ENCODE results near the gene FAM50A. TPM values are rescaled to one million over a fixed set of nuclear protein-coding genes. Genes with fewer than 3 reads are reported as not detected.

The FAM50A gene
- total RNA-seq, 4 donors from 2014 or later: 39.9 to 130 (median 52.0) TPM

DNA sequence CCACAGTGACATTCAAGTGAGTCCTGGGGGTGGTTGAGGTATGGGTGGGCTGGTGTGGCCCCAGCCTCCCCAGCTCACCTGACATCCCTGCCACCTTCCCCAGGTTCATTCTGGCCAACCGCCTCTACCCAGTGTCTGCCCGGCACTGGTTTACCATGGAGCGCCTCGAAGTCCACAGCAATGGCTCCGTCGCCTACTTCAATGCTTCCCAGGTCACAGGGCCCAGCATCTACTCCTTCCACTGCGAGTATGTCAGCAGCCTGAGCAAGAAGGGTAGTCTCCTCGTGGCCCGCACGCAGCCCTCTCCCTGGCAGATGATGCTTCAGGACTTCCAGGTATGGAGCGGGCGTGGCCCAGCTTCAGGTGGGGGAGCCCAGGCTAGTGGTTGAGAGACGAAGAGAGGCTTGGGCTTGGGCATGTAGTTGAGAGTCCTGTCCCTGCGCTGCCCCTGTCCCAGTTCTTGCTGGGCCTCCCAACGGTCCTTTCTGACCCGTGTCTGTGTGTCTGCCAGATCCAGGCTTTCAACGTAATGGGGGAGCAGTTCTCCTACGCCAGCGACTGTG lies 8.7 kb upstream of the FAM50A start:
- WGBS, 2 donors (ENCODE audit: low coverage in 1 of 2): 88% methylated on average over 19 of the region's 19 CpGs; no CpG with 5 or more reads in 1 of the 2 donors
- intact Hi-C loops (cut with DNase I; ENCODE audit: low total_unique reads): no loop called here
- no peak for DNase-seq
- Histone ChIP-seq H3K27me3 (no peaks in the 10 kb centered on the region), H3K4me3 (no peak overlapping the region), H3K9me3 (no peaks in the 10 kb centered on the region), H3K36me3 (no peaks in the 10 kb centered on the region), H3K27ac (no peak overlapping the region), H3K4me1 (peaks cover 3 to 16% (median 5%) of the 10 kb centered on the region in 4 donors)
- in situ Hi-C loops (cut with MboI; ENCODE audit: low pct_ligation_motif_present in 1 of 4, low pct_unique_long_range_greater_than_20kb in 1 of 4, low sequenced_read_pairs in 3 of 4): no loop called here
- TF ChIP-seq, protein P1, sequence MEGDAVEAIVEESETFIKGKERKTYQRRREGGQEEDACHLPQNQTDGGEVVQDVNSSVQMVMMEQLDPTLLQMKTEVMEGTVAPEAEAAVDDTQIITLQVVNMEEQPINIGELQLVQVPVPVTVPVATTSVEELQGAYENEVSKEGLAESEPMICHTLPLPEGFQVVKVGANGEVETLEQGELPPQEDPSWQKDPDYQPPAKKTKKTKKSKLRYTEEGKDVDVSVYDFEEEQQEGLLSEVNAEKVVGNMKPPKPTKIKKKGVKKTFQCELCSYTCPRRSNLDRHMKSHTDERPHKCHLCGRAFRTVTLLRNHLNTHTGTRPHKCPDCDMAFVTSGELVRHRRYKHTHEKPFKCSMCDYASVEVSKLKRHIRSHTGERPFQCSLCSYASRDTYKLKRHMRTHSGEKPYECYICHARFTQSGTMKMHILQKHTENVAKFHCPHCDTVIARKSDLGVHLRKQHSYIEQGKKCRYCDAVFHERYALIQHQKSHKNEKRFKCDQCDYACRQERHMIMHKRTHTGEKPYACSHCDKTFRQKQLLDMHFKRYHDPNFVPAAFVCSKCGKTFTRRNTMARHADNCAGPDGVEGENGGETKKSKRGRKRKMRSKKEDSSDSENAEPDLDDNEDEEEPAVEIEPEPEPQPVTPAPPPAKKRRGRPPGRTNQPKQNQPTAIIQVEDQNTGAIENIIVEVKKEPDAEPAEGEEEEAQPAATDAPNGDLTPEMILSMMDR (IDR thresholded peaks at IDR 0.05): no peak
- no peak for TF ChIP-seq POLR2A (IDR thresholded peaks at IDR 0.05)
- TF ChIP-seq POLR2AphosphoS5 (IDR thresholded peaks at IDR 0.05): no peak
- no peak for TF ChIP-seq EP300 (IDR thresholded peaks at IDR 0.05; ENCODE audit: low read depth)

DNA sequence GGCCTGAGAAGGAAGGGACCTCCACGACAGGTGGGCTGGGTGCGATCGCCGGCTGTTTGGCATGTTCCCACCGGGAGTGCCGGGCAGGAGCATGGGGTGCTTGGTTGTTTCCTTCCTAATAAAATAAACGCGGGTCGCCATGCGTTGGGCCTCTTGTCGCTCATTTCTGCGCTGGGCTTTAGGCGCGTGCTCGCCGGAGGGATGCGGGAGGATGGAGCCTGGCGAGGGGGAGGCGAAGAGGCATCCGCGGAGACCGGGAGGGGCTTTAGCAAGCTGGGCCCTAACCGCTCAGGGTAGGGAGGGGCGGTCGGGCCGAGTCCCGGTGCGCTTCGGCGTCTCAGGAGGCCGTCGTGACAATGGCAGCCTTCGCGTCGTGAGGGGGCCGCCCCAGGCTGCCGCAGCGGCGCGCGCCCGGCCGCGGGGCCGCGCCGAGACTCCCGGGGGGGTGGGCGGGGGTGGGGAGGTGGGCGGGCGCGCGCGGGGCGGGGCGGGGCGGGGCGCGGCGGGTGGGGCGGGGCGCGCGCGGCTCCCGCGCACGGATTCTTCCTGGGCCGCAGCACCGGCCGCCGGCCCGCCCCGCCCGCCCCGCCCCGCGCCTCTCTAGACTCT lies 7.5 kb upstream of the FAM50A start:
- intact Hi-C loops (cut with DNase I; ENCODE audit: low total_unique reads) (no loop called here), in situ Hi-C loops (cut with MboI; ENCODE audit: low pct_ligation_motif_present in 1 of 4, low pct_unique_long_range_greater_than_20kb in 1 of 4, low sequenced_read_pairs in 3 of 4) (no loop called here)
- DNase-seq: peak; percentile 29
- Histone ChIP-seq H3K27me3 (no peaks in the 10 kb centered on the region), H3K4me1 (peaks cover 3 to 16% (median 5%) of the 10 kb centered on the region in 4 donors), H3K36me3 (no peaks in the 10 kb centered on the region), H3K27ac (peak overlapping the region; percentile 82 to 92 (median 88)), H3K4me3 (peak overlapping the region in 3 of 4 donors; percentile 56 to 86 (median 75)), H3K9me3 (no peaks in the 10 kb centered on the region)
- TF ChIP-seq POLR2AphosphoS5 (IDR thresholded peaks at IDR 0.05): no peak
- no peak for TF ChIP-seq EP300 (IDR thresholded peaks at IDR 0.05; ENCODE audit: low read depth)
- TF ChIP-seq POLR2A (IDR thresholded peaks at IDR 0.05): no peak
- TF ChIP-seq, protein P1 (IDR thresholded peaks at IDR 0.05): no peak
- WGBS, 2 donors (ENCODE audit: low coverage in 1 of 2): 73% methylated on average over 34 of the region's 78 CpGs; no CpG with 5 or more reads in 1 of the 2 donors

DNA sequence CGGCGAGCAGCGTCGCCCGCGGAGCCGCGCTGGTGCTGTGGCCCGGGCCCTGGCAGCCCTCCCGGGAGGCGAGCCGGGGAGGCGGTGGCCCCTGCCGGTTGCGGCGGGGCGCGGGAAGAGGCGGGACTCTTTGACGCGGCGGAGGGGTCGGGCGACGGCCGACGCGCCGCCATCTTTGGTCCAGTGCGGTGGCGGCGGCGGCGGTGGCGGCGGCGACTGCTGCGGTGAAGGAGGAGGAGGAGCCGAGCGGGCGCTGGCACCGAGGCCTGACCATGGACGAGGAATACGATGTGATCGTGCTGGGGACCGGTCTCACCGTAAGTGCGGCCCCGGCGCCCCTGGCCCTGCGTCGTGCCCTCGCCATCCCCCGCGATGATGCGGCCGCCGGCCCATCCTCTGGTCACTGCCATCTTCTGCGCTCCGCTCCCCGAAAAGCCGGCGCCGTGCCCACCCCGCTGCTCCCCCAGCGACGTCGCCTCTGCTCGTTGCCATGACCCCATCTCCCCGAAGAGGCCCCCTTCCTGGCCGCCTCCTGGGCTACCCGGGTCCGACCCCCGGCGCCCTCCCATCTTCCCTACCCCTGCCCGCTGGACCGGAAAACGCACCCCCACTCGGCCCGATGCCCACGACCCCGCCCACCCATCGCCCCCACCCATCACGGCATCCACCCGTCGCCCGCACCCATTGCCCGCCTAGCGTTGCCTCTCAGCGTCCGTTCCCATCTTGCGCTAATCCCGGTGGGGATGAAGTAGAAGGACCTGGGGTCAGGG lies 6.8 kb upstream of the FAM50A start, which contains the start of gene GDI1:
TSS of gene GDI1 (plus strand) at position 172 of the 770 bp plus-strand sequence. CDS start at position 273, 101 bp downstream.
- Histone ChIP-seq H3K27me3 (no peaks in the 10 kb centered on the region), H3K4me1 (peaks cover 3 to 16% (median 5%) of the 10 kb centered on the region in 4 donors), H3K4me3 (peak within 1 kb of the TSS; percentile 56 to 86 (median 72)), H3K36me3 (no peaks in the 10 kb centered on the region), H3K9me3 (no peaks in the 10 kb centered on the region), H3K27ac (peak within 1 kb of the TSS; percentile 82 to 92 (median 88))
- intact Hi-C loops (cut with DNase I; ENCODE audit: low total_unique reads) (no loop called here), in situ Hi-C loops (cut with MboI; ENCODE audit: low pct_ligation_motif_present in 1 of 4, low pct_unique_long_range_greater_than_20kb in 1 of 4, low sequenced_read_pairs in 3 of 4) (no loop called here)
- peak; percentile 26 for TF ChIP-seq POLR2A (IDR thresholded peaks at IDR 0.05)
- peak; percentile 46 to 55 (median 52) for TF ChIP-seq POLR2AphosphoS5 (IDR thresholded peaks at IDR 0.05)
- no peak for TF ChIP-seq EP300 (IDR thresholded peaks at IDR 0.05; ENCODE audit: low read depth)
- TF ChIP-seq, protein P1 (IDR thresholded peaks at IDR 0.05): no peak
- DNase-seq: peak; percentile 36
- WGBS, 2 donors (ENCODE audit: low coverage in 1 of 2): 44% methylated on average over 39 of the region's 93 CpGs; no CpG with 5 or more reads in 1 of the 2 donors
